ENCODE data around the gene GRID2. TPM values are rescaled to one million over a fixed set of nuclear protein-coding genes. Genes with fewer than 3 reads are reported as not detected.

The GRID2 gene
- total and polyA plus RNA-seq, 8 donors = 0.14 to 0.36 (median 0.22) TPM

GRCh38 chr4:93433840-93434239 is 1130.1 kb downstream of the GRID2 start:
- no peak for ATAC-seq
- intact Hi-C loops (cut with DNase I) = no loop called here

DNA sequence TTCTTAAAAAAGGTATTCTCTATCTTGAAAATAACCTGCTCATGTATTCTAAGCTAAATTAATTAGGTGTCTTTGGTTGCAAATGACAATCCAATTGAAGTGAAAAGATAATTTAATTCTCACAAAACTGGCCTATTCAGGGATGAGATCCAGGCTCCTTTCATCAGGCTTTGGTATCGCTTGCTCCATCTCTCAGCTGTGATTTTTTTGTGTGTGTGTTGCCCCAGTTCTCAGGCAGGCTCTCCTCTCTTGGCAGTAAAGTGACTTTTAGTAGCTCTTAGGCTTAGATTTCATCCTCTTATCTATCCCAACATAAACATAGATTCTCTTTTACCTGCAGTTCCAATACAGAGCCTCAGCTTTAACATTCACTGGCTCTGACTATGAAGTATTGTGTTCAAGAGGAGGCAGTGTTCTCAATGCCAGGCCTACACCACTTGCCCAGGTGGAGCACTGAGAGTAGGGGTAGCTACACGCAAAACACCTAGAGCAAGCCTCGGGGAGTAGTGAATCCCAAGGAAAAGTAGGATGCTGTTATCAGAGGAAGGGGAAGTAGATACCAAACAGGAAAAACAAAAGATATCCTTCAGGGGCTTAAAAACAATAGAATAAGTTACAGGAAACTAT is 1132.3 kb downstream of the GRID2 start:
- Histone ChIP-seq H3K27ac (no peak overlapping the region), H3K4me3 (no peak overlapping the region), H3K9me3 (no peaks in the 10 kb centered on the region), H3K27me3 (no peaks in the 10 kb centered on the region), H3K36me3 (no peaks in the 10 kb centered on the region), H3K4me1 (no peaks in the 10 kb centered on the region)
- no peak for TF ChIP-seq CTCF (IDR thresholded peaks at IDR 0.05)
- DNase-seq = no peak
- intact Hi-C loops (cut with DNase I) = no loop called here
- no peak for ATAC-seq

More at GRCh38 chr4:93433840-93434239, 1130.1 kb downstream of the GRID2 start:
- Histone ChIP-seq H3K4me1 (no peaks in the 10 kb centered on the region), H3K27me3 (no peaks in the 10 kb centered on the region), H3K27ac (no peak overlapping the region), H3K4me3 (no peak overlapping the region), H3K36me3 (no peaks in the 10 kb centered on the region), H3K9me3 (no peaks in the 10 kb centered on the region)
- no peak for DNase-seq
- TF ChIP-seq CTCF (IDR thresholded peaks at IDR 0.05) = no peak

DNA sequence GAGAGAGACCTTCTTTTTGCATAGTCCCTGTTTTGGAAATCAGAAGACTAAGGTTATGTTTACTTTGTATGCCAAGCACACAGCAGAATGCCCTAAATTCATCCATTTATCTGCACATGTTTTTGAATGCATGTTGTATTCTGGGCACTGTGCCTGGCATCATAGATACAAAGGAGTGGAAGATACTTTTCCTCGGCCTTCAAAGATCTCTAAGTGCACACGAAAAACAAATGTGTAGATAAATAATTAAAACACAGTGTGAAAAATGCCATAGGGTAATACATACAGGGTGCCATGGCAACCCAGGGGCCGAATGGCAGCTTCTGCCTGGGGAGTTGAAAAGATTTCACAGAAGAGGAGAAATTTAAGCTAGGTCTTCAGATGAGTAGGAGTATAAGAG is 1134.2 kb downstream of the GRID2 start:
- TF ChIP-seq CTCF (IDR thresholded peaks at IDR 0.05) = no peak
- H3K36me3 ChIP-seq = no peaks in the 10 kb centered on the region
- H3K4me3 ChIP-seq = no peak overlapping the region
- intact Hi-C loops (cut with DNase I) = no loop called here
- H3K4me1 ChIP-seq = no peaks in the 10 kb centered on the region
- ATAC-seq (no peak), DNase-seq (no peak)
- no peaks in the 10 kb centered on the region for H3K9me3 ChIP-seq
- H3K27ac ChIP-seq = no peak overlapping the region
- no peaks in the 10 kb centered on the region for H3K27me3 ChIP-seq

DNA sequence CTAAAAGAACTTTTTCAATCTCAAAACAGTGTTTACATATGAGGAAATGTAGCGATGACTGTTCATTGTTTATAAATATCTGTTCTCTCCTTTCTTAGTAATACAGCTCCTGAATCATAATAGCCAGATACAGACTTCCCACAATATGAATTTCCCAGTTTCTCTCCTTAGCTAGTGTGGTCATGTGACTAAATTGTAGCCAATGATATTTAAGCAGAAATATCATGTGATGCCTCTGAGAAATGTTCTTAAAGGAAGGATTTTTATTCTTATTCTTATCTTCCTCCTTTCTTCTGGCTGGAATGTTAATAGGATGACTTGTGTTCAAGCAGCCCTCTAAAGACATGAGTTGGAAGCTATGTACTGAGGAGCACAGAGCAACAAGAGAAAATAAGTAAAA is 1141.1 kb downstream of the GRID2 start:
- Histone ChIP-seq H3K27ac (no peak overlapping the region), H3K9me3 (no peaks in the 10 kb centered on the region), H3K27me3 (no peaks in the 10 kb centered on the region), H3K36me3 (no peaks in the 10 kb centered on the region), H3K4me3 (no peak overlapping the region), H3K4me1 (no peaks in the 10 kb centered on the region)
- TF ChIP-seq CTCF (IDR thresholded peaks at IDR 0.05) = no peak
- no peak for DNase-seq
- intact Hi-C loops (cut with DNase I) = no loop called here
- ATAC-seq = no peak

GRCh38 chr4:93446038-93446437 is 1142.3 kb downstream of the GRID2 start:
- Histone ChIP-seq H3K27ac (no peak overlapping the region), H3K27me3 (no peaks in the 10 kb centered on the region), H3K36me3 (no peaks in the 10 kb centered on the region), H3K4me3 (no peak overlapping the region), H3K9me3 (no peaks in the 10 kb centered on the region), H3K4me1 (no peaks in the 10 kb centered on the region)
- no peak for TF ChIP-seq CTCF (IDR thresholded peaks at IDR 0.05)
- DNase-seq (no peak), ATAC-seq (no peak)
- intact Hi-C loops (cut with DNase I) = no loop called here

Measured in left lung (tissue), 10 donors.